Measurements from ENCODE around the gene SPAG5. TPM values are rescaled to one million over a fixed set of nuclear protein-coding genes. Genes with fewer than 3 reads are reported as not detected.
A peak's percentile ranks its signal among the peaks of the same experiment; 100 is the strongest.

SPAG5 gene
- total RNA-seq, 2 donors from 2014 or later: 19.2 to 31.5 TPM

DNA sequence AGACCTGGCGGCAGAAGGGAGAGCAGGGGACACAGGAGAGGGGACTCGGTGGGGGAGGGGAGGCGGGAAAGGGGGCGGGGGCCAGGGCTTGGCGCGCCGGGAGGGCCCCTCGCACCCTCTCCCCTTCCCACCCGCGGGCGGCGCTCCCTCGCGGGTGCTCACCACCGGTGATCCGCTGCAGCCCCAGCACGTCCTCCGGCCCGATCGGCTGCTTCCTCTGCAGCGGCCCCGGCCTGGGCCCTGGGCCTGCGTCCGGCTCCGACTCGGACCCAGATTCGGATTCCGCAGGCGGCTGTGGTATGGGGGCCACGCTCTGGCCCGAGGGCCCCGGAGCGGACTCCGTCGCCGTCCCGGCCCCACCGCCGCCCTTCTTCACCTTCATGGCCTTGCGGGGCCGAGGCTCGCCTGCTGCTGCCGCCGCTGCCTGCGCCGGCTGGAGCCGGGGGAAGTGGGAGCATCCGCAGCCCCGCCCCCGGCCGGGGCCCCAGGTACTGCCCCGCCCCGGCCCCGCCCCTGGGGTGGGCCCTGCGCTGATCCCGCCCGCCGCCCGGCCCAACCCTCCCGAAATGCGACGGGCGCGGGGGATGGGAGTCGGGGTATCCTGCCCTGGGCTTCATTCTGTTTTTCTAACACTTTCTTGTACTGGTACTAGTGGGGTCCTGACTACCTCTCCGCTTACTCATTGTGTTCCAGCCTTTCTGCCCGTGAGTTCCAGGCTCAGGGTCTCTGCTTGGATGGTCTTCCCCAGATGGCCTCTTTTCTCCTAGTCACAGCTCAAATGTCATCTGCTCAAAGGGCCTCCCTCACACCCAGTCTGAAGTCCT lies 46.4 kb downstream of the SPAG5 start, which contains the start of gene UNC119:
TSS of gene UNC119 (minus strand) at position 449 of the 824 bp plus-strand sequence. CDS start at position 382, 67 bp downstream.
- peak; percentile 67 to 85 (median 80) for DNase-seq
- H3K27me3 Mint-ChIP-seq: no peaks in the 10 kb centered on the region
- H3K4me1 Mint-ChIP-seq: peaks cover 50% of the 10 kb centered on the region
- H3K27ac Mint-ChIP-seq: peak within 1 kb of the TSS; percentile 98
- H3K4me3 Mint-ChIP-seq: peak within 1 kb of the TSS; percentile 99
- H3K9me3 ChIP-seq (ENCODE audit: control insufficient read depth, low read length, poor library complexity, severe bottlenecking): no peaks in the 10 kb centered on the region
- H3K36me3 Mint-ChIP-seq (ENCODE audit: low read depth): peaks cover 9% of the 10 kb centered on the region
- ATAC-seq: peak; percentile 67

DNA sequence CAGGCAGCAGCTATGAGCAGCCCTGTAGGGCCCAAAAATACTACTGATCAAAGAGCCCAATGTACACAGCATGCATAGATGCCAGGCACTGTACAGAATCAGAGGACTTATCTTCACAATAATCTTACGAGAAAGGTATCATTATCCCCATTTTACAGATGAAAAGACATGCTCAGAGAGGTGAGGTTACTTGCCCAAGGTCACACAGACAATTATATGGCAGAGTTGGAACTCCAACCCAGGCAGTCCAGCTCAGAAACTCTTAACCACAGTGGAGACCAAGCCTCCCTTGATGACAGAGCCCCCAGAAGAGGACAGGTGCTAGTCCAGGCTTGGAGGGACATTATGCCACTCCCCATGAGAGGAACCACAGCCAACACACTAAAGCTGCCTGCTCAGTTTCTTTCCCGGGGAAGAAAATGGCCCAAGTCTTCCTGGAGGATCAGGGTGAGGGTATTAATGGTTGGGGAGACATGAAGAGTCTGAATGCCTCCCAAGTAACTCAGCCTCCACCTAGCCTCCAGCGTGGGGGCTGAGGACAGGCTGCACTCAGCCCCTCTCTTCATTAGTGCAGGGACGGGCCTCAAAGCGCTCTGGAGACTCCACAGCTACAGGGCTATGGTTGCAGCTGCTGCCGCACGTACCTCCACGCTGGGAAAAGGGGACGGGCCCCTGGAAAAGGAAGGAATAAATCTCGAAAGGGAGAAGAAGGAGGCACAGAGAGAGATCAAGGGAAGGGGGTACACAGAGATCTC lies 47.2 kb downstream of the SPAG5 start:
- ATAC-seq (no peak), DNase-seq (no peak)
- peaks cover 9% of the 10 kb centered on the region for H3K36me3 Mint-ChIP-seq (ENCODE audit: low read depth)
- peak overlapping the region; percentile 99 for H3K4me3 Mint-ChIP-seq
- no peaks in the 10 kb centered on the region for H3K9me3 ChIP-seq (ENCODE audit: control insufficient read depth, low read length, poor library complexity, severe bottlenecking)
- H3K4me1 Mint-ChIP-seq: peaks cover 50% of the 10 kb centered on the region
- H3K27me3 Mint-ChIP-seq: no peaks in the 10 kb centered on the region
- peak overlapping the region; percentile 98 for H3K27ac Mint-ChIP-seq

DNA sequence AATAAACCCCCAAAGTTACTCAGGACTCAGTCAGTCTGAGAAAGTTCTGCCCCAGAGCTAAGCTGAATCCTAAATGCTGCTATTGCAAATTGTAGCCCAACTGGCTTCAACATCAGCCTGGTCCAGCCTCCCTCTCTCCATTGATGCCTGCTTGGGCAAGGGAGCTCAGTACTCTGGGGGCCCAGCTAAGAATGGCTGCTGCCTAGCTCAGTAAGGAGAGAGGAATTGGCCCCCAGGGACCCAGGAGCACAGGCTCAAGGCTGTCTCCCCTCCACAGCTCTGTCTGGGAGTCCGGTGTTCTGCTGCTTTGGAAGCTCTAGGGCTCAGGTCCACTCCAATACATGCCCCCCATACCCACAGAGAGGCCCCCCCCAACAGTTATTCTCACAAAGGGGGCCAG lies 48.0 kb downstream of the SPAG5 start:
- H3K9me3 ChIP-seq (ENCODE audit: control insufficient read depth, low read length, poor library complexity, severe bottlenecking): no peaks in the 10 kb centered on the region
- peak overlapping the region; percentile 98 for H3K27ac Mint-ChIP-seq
- peaks cover 4% of the 10 kb centered on the region for H3K36me3 Mint-ChIP-seq (ENCODE audit: low read depth)
- H3K4me3 Mint-ChIP-seq: peak overlapping the region; percentile 99
- no peak for DNase-seq
- peaks cover 50% of the 10 kb centered on the region for H3K4me1 Mint-ChIP-seq
- no peak for ATAC-seq
- no peaks in the 10 kb centered on the region for H3K27me3 Mint-ChIP-seq

DNA sequence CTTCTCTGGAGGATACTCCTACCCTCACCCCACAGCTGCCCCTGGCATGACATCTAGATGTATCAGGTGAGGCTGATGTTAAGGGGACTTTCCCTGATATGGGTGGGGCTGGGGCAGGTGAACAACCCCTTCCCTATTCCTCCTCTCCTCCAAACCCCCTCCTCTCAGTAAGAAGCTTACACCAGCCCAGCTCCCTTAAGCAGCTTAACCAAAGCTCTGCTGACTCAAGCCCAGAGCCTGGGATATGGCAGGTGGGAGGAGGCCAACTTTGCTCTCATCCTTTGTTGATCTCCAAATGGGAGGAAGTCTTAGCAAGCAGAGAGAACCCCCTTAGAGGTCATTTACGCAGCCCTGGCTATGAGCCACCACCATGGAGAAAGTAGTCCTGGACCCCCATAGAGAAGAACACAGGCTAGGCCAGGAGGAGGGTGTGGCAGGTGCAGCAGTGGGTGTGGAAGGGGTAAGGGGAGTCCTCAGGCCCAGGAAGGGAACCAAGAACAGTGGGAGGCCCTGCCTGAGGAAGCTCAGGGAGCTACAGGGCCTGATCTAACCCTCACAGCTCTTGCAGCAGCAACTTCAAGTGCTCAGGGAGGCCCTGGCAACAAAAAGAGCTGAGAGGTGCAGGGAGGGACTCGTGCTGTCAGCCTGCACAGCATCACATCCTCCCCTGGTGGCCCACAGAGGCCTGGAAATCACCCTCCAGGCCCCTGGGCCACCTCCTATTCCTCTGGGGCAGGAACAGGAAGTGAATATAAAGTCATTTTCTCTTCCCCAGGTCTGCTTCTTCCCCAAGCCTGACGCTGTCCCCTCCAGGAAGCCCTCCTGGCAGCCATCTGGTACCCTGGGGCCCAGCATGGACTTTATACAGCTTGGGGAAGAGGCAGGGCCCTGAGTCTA lies 49.3 kb downstream of the SPAG5 start:
- ATAC-seq (peak; percentile 91), DNase-seq (peak; percentile 60 to 69 (median 69))
- peak overlapping the region; percentile 60 for H3K4me3 Mint-ChIP-seq
- H3K36me3 Mint-ChIP-seq (ENCODE audit: low read depth): peaks cover 10% of the 10 kb centered on the region
- peak overlapping the region; percentile 98 for H3K27ac Mint-ChIP-seq
- no peaks in the 10 kb centered on the region for H3K27me3 Mint-ChIP-seq
- no peaks in the 10 kb centered on the region for H3K9me3 ChIP-seq (ENCODE audit: control insufficient read depth, low read length, poor library complexity, severe bottlenecking)
- peaks cover 53% of the 10 kb centered on the region for H3K4me1 Mint-ChIP-seq

DNA sequence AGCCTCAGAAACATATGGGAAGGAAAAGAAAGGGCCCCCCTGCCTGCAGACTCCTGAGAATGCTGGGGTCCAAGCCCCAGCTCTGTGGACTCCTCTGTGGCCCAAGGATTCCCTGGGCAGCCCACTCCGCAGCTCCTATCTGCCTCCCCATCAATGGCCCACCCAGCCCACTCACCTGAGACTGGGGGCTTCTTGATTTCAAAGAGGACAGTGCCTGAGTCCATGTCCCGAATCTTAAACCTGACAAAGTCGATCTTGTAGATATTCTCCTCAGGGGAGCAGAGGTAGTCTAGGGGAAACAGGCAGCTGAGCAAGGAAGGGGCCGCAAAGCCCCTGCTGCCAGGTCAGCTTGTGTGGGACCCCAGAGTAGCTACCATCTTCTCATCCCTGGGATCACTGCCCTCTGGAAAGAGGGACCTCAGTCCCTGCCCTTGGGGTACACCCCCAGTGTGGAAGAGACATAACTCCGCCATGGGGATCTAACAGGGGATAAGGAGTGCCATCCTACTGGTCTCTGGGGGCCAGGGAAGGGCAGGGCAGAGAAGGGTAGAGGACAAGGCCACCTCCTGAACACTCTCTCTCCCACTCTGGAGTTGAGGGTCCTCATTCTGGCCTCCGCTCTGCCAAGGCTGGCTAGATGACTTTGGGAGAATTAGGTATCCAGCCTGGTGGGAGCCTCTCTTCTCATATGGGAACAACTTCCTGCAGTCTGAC lies 50.3 kb downstream of the SPAG5 start:
- peak overlapping the region; percentile 74 for H3K4me3 Mint-ChIP-seq
- ATAC-seq (no peak), DNase-seq (no peak)
- no peaks in the 10 kb centered on the region for H3K27me3 Mint-ChIP-seq
- H3K27ac Mint-ChIP-seq: peak overlapping the region; percentile 98
- no peaks in the 10 kb centered on the region for H3K9me3 ChIP-seq (ENCODE audit: control insufficient read depth, low read length, poor library complexity, severe bottlenecking)
- peaks cover 7% of the 10 kb centered on the region for H3K36me3 Mint-ChIP-seq (ENCODE audit: low read depth)
- peaks cover 51% of the 10 kb centered on the region for H3K4me1 Mint-ChIP-seq

DNA sequence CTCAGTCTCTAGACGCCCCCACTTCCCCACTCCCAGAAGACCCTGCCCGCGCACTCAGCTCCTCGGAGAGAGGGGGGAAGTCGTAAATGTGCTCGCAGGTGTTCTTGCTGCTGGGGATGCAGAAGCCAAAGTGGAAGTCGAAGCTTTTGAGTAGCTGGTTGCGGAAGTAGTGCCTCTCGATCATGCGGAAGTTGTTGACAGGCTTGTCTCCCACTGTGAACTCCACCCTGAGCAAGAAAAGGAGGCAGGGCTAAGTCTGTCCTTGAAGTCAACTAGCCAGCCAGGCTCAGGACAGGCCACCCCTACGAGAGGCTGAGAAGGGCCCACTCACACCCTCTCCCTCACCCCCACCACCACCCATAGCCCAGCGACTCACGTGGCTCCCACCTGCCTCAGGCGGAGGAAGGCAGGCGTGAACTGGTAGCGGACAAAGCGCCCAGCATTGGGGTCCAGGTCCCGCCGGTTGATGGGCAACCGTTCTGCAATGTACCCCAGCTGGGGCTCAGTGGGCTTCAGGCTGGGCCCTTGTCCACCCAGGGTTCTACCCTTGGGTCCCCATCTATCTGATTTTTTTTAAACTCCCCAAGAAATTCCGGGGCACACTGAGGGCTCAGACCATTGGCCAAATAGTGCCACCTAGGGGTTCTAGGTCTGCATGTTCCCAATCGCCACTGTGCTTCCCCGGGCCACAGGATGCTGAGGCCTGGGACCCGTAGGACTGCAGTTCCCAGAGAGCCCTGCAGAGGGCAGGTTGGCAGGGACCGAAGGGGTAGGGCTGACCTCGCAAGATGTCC lies 51.0 kb downstream of the SPAG5 start:
- H3K27me3 Mint-ChIP-seq: no peaks in the 10 kb centered on the region
- DNase-seq (peak in 2 of 3 donors; percentile 27 to 53), ATAC-seq (peak; percentile 25)
- H3K4me3 Mint-ChIP-seq: peak overlapping the region; percentile 74
- H3K36me3 Mint-ChIP-seq (ENCODE audit: low read depth): peaks cover 6% of the 10 kb centered on the region
- no peaks in the 10 kb centered on the region for H3K9me3 ChIP-seq (ENCODE audit: control insufficient read depth, low read length, poor library complexity, severe bottlenecking)
- peaks cover 46% of the 10 kb centered on the region for H3K4me1 Mint-ChIP-seq
- peak overlapping the region; percentile 98 for H3K27ac Mint-ChIP-seq

DNA sequence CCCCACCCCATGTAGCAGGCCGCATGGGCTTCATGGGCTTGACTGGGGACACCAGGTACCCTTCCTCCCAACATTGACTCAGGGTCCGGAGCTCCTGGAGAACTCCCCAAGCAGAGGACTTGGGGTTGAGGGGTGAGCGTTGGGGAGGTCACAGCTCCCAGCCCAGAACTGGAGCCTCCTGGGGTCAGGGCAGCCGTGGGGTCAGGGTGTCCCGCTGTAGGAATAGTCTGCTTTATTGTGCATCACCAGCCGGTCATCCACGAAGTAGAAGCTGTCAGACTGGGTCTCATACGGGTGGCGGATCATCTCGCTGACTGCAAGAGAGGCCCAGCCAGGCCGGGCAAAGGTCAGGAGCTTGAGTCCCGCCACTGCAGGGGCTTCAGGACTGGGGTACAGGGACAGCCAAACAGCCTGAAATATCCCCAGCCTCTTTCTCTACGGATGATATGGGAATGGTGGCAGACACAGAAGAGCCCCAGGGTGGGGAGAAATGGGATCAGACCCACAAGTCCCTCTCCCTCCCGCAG lies 51.7 kb downstream of the SPAG5 start:
- H3K9me3 ChIP-seq (ENCODE audit: control insufficient read depth, low read length, poor library complexity, severe bottlenecking): no peaks in the 10 kb centered on the region
- Mint-ChIP-seq H3K27ac (peak overlapping the region; percentile 98), H3K4me1 (peaks cover 44% of the 10 kb centered on the region), H3K27me3 (no peaks in the 10 kb centered on the region), H3K36me3 (ENCODE audit: low read depth) (peaks cover 6% of the 10 kb centered on the region), H3K4me3 (peak overlapping the region; percentile 74)
- ATAC-seq: no peak
- no peak for DNase-seq

DNA sequence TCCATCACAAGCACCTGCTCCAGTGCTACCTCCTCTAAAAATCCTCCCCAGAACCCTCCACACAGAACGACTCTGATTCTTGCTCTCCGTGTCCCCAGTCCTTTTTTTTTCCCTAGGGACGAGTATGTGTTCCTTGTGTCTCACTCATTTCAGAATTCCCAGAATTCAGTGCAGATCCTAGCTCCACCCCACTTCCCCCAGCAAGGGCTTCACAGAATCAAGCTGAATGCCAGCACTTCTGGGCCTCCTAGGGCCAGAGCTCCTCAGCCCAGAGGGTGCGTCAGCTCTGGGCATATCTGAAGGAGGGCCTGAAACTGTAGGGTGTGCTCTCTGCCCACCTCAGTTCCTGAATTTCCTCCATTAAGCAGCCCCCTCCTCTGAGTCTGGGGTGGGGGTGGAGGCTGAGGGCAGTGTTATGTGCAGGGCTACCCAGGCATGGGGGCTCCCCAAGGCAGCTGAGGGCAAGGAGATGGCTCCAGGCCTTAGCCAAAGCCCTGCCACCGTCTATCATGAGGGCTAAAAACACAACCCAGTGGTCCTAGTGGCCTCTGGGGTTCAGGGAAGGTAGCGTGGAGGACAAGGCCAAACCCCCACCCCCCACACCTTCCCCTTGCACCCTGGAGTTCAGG lies 52.9 kb downstream of the SPAG5 start:
- H3K27me3 Mint-ChIP-seq: no peaks in the 10 kb centered on the region
- H3K4me3 Mint-ChIP-seq: no peak overlapping the region
- peak overlapping the region; percentile 62 for H3K27ac Mint-ChIP-seq
- no peak for DNase-seq
- no peak for ATAC-seq
- H3K9me3 ChIP-seq (ENCODE audit: control insufficient read depth, low read length, poor library complexity, severe bottlenecking): no peaks in the 10 kb centered on the region
- peaks cover 33% of the 10 kb centered on the region for H3K4me1 Mint-ChIP-seq
- peaks cover 6% of the 10 kb centered on the region for H3K36me3 Mint-ChIP-seq (ENCODE audit: low read depth)

DNA sequence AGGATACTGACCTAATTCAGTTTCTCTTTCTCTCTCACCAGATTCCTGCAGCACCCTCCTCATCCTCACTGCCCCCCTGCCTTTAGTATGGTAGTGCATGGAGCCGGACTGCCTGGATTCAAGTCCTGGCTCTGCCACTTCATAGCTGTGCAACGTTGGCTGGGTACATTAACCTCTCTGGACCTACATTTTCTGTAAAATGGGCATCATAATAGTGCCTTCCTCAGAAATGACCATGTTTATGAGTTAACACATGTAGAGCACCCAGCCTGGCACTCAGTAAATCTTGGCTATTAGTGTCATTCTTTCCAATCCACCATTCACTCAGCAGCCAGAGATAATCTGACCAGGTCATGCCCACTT lies 53.7 kb downstream of the SPAG5 start:
- Mint-ChIP-seq H3K4me3 (peak overlapping the region; percentile 52), H3K27ac (peak overlapping the region; percentile 62), H3K27me3 (no peaks in the 10 kb centered on the region), H3K36me3 (ENCODE audit: low read depth) (peaks cover 6% of the 10 kb centered on the region), H3K4me1 (peaks cover 26% of the 10 kb centered on the region)
- H3K9me3 ChIP-seq (ENCODE audit: control insufficient read depth, low read length, poor library complexity, severe bottlenecking): no peaks in the 10 kb centered on the region
- ATAC-seq (no peak), DNase-seq (no peak)

DNA sequence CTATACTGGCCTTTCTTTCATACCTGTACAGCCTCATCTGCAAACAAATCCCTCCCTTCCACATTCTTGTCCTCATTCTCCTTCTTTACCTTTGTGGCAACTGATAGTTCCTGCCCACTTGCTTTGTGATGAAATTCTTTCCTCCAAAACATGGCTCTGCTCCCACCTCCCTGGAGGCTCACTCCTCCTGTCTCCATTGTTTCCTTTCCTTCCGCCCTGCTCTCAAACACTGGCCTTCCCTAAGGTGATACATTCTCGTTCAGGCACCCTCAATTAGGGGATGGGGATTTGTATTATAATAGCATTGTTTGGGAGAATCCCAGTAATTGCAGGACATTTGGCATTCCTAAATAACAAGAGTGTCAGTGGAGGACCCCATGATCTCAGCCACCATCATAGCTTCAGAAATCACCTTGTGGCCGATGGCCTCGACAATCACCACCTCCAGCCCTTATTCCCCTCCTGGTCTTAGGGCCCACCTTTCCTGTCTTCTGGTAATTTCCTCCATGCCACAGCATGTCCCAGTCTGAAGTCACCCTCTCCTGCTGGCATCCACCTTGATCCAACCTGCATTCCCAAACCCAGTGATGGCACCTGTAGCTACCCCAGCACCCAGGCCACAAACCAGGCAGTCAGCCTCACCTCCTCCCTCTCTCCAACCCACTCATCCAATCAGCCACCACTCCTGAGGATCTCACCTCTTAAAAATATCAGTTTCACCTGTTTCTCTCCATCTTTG lies 54.3 kb downstream of the SPAG5 start:
- ATAC-seq: no peak
- Mint-ChIP-seq H3K36me3 (ENCODE audit: low read depth) (peaks cover 6% of the 10 kb centered on the region), H3K27ac (no peak overlapping the region), H3K4me3 (peak overlapping the region; percentile 52), H3K4me1 (peaks cover 22% of the 10 kb centered on the region), H3K27me3 (no peaks in the 10 kb centered on the region)
- H3K9me3 ChIP-seq (ENCODE audit: control insufficient read depth, low read length, poor library complexity, severe bottlenecking): no peaks in the 10 kb centered on the region
- DNase-seq: no peak

DNA sequence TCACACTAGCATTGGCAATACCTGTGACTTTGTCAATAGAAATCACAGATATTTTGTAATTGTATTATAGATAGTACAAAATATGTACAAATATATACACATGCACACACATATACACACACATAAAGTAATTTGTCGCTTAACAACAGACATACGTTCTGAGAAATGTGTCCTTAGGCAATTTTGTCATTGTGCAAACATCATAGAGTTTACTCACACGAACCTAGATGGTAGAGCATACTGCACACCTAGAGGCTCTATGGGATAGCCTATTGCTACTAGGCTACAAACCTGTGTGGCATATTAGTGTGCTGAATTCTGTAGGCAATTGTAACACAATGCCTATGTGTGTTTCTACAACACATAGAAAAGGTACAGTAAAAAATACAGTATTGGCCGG lies 57.4 kb downstream of the SPAG5 start:
- DNase-seq: no peak
- no peak overlapping the region for H3K4me3 Mint-ChIP-seq
- H3K36me3 Mint-ChIP-seq (ENCODE audit: low read depth): peaks cover 6% of the 10 kb centered on the region
- ATAC-seq: no peak
- no peak overlapping the region for H3K27ac Mint-ChIP-seq
- H3K27me3 Mint-ChIP-seq: no peaks in the 10 kb centered on the region
- H3K9me3 ChIP-seq (ENCODE audit: control insufficient read depth, low read length, poor library complexity, severe bottlenecking): no peaks in the 10 kb centered on the region
- H3K4me1 Mint-ChIP-seq: peaks cover 4% of the 10 kb centered on the region

All from T-helper 17 cell (primary cell).